Ammon's horn (tissue), 1 donor: Measurements from ENCODE around the gene PDE5A.

ENCODE experiments used
- DNase-seq: peaks from one replicate; pipeline ENCODE4 v3.0.0-alpha.2; 2016; ENCODE audit warnings: low spot score

PDE5A gene

DNA sequence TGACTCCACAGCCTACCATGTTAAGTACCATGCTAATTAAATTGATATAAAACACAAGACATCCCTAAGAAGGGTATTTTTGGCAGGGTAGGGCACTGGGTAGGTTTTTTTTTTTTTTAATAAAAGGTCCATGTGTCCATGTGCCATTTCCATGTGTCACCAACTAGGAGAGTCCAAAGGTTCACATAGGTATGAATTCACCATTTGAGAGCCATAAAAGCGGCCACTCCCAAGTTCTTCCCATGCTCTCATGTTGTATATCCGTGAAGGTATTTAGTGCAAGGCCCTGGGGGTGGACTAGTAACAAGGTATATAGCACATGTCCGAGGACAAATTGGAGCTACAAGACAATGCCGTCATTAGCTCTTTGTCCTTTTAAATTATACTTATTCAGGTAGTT lies 107.3 kb downstream of the PDE5A start:
- no peak for DNase-seq

DNA sequence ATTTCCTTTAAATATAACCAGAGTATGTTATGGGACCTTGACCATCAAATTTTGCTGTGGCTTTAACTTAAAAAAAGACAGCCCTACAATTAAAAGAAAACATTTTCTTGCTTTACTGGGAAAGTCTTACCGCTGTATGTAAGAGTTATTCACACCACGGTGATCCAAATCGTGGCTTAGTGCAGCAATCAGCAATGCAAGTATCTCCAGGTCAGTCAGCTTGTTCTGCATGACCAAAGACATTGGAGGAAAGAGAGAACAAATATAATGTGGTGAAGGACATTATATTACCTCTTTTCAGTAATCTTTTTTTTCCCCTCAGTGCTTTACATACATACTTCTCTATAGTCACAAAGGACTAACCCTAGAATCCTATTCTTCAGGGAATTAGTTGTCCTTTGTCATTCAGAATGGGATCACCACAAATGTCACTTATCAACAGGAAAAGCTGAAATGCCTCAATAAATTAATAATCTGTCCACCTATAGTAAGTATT lies 109.6 kb downstream of the PDE5A start:
- DNase-seq, result no peak

DNA sequence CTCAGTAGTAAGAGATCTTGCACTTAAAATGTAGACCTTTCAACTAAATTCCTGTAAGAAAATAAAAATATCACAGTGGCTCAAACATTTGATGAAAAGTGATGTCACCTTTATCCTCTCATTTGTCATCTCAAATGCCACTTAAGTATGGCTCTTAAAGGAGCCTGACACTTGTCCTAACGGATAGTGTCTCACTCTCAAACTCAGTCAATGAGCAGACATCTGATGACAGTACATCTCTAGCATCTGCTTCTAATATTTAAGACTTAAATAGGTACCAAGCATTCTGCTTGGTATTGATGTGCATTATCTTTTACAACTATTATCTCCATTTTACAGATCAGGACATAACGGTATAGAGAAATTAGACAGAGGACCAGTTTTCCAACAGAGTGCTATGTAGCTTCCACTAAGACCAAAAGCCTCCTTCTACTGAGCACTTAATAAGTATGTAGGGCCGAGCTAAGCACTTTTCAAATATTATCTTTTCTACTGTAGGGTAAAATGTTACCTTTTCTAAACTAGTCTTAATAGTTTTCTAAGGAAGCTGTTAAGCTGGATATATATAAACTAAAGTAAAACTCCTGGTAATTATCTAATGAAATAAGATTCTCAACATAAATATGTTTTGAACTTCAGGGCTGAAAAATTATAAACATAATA lies 110.2 kb downstream of the PDE5A start:
- DNase-seq, result no peak

DNA sequence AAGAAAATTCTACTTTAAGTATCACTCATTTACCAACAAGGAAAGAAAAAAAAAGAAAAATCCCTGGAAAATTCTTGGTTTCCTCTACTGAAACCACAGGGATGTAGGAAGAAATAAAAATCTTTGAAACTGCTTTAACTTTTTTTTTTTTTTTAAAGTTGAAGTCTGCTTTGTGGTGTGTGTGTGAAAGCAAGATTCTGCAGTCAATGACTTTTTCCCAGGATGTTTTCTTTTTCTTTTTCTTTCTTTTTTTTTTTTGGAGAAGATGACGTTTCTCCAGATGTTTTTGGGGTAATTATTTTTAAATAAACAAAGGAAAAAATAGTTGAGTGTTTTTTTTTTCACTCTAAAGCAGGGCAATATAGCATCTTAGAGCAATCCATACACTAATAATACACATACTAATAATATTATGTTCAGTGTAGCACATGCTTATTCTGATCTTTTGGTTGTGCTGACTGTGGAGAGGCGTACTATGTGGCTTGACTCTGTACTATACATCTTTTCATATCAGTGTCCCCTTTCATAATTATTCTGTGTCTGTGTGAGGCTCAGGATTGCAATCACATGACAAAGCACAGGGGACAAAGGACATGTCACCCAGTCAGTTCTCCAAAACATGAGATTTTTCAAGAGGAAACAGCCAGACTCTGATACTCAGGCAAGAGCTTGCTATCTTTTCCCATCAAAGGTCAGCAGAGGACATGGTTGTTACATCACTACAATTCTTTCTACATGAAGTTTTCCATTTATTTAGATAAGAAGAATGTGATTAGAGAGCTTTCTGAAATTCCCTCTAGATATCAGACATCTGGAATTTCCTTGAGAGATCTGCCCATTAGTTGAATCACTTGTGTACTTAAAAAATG lies 111.0 kb downstream of the PDE5A start:
- no peak for DNase-seq

DNA sequence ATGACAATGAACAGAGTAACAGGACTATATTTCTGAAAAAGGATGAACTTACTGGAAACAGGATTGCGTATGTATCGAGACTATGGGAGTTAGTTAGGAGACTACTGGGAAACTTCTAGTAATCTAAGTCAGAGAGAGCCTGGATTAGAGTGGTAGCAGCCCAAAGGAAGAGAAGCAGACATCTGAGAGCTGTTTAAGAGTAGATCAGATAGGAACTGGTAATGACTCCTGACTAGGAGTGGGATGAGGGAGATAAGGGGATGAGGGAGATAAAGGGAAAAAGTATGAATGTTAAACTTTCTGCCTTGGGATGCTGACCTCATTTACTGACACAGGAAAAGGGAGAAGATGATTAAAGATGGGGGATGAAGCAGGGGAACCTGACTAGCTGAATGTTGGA lies 116.2 kb downstream of the PDE5A start:
- DNase-seq, result no peak

DNA sequence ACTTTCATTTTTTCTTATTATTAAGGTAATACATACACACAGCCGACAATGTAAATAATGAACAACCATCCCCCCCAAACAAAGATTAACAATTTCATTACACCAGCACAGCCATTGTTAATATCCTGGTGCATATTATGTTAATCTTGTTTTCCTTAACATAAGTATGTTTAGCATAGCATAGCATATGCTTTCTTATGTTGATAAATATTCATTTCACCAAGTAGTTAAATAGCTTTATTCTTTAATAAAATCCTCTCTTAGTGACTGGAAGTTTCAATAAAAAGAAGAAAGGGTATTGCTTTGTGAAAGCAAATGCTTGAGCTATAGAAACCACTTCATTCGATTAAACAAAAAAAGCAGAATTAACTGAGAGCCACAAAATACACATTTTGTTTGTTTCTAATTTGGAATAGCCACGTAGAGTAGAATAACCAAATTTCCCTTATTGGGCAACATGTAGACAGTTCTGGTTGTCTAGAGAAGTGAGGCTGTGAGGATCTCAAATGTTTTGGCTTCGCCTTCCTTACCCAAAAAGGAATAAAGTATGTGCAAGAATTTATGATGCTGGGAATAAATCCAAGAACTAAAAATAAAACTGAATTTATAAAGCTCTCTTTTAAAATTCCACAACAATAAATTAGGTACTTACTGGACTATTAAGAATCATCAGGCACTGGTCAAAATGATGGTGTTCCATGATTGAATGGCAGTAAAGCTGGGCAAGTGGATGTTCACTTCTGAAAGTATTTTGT lies 118.0 kb downstream of the PDE5A start:
- DNase-seq, result no peak

DNA sequence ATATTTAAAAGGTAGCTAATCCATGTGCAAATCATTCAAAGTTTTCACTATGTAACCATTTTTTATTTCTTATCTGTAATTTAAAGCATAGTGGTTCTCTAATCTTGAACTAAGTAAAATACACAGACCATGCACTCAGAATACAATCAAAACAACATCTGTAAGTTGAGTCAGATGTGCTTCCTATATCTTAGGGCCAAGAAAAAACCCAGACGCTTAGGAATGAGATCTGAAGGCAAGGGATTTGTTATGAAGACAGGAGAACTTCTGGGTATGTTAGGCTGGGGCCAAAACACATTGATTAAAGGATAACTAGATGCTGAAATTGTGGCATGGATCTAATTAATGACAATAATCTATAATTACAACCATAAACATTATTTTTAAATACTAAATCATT lies 120.3 kb downstream of the PDE5A start:
- no peak for DNase-seq

DNA sequence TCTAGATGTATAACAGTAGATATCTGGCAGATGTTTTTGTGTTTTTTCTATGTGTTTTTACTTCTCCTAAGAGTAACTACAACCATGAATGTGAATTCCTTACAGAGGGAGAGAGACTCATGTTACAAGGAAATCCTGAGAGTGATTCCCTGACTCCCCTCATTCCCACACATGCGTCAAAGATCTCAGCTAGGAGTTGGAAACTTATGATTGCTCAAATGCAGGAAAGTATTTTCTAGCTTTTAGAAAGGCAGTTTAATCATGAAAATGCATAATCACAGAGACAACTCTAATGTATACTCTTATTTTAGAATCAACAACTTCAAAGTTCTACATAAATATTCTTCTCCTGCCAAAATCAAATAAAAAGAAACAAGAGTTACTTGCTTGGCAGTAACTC lies 121.8 kb downstream of the PDE5A start:
- no peak for DNase-seq

DNA sequence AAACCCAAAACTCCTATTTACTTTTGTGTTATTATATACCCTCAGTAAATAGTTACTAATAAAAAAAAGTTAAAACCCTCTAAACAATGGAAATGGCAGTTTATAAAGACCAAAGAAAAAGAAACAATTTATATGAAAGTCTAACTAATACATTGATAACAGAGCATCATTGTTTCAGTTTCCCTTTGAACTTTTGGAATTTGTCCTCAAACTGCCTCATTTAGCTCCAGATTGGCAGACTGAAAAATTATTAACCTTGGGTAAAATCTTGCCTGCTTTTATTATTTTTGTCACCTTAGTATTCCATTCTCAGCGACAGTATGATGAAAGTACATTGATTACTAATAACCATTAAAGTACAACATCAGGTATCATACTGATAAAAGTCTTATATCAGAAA lies 124.0 kb downstream of the PDE5A start:
- DNase-seq, result no peak

DNA sequence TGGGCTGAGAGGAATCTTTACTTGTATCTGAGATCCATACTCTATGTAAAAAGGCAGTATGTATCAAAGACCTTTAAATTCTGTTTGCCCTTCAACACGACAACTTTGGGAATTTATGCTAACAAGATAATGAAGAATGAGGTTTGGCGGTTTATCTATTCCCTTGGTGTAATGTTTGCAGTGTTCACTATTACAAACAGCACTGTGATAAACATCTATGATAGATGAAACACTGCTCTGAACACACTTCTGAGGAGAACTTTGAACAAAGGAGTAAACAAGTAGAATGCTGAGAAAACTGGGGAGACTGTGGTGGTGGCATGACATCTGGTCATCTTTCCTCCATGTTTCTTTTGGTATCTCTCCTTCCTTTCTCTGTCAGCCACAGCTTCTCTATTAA lies 126.9 kb downstream of the PDE5A start:
- DNase-seq, result no peak

DNA sequence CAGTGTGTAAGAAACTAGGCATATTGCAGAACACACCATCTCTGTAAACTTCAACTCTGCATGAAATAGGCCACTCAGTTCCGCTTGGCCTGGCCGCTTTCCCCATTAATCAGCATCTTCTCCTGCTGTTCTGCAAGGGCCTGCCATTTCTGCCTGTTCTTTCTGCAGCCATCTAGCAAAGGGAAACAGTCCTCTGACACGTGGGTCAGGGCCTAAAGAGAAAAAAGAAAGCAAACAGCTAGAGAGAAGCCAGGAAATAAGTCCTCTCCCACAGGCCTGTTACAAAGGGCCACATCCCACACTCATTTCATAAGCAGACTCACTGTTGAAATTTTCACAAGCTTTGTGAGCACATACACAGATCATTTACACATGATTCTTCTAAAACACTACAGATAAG lies 130.1 kb downstream of the PDE5A start:
- DNase-seq, result peak; percentile 68

DNA sequence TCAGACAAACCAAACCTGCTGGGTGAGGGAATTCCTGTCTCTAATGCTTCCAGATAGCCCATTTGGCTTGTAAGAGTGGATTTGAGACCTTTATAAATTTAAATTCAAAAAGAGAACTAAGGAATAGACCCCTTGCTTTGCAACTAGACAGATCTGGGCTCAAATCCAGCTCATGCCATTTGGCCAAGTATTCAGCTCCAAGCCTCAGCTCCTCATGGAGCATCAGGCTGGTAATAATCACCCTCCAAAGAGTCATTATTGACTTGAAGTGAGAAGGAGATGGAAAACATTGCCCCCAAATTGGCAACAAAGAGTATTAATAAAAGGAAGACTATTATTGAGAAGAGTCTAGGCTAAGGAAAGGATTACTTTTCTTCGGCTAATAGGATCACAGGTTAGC lies 134.7 kb downstream of the PDE5A start:
- DNase-seq, result peak; percentile 9

DNA sequence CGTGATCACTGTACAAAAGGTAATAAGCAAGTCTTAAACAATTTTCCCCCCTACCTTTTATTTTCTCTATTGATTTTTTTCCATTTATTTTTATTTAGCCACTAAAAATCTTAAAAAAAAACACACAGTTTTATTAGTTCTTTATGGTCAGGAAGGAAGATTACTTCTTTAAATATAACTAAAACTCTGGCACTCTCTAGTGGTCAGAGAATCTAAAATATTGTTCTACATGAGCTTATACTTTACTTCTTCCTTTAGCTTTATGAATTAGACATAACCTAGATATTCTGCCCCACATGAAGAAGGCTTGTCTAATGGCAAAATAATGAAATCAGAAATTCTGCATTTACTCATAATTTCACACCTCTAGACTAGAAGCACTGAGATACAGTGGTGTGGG lies 135.2 kb downstream of the PDE5A start:
- no peak for DNase-seq

DNA sequence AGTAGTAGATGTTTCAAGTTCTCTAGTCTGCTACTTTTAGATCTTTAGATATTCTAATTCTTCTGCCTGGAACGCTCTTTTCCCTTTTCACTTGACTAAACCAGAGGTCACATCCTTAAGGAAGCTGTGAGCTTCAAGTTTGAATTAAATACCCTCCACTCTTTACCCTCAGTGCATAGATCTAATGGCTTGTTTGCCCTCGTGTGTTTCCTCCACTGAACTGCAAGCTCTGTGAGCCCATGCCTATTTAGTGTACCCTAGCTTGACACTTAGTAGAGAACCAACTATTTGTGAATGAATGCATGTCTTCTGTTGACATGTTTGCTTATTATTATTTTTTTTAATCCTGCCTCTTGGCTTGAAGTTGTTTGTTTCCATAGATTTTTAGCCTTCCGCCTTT lies 138.3 kb downstream of the PDE5A start:
- DNase-seq, result no peak

DNA sequence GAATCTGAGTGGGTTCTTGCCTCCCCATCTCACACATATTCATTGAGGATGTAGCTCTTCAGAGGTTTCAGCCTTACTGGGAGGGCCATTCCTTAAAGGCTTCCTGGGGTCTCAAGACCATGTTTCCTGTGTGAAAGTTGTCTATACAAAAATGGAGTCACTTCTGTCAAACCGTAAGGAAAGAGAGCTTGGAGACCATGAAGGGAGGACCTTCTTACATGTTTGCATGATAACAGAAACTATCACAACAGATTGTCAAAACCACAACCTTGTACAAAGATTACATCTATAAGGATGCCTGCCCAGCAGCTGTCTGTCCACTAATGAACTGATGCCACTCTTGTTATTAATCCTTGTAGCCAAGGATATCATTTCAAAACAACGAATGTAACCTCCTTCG lies 139.3 kb downstream of the PDE5A start:
- no peak for DNase-seq

DNA sequence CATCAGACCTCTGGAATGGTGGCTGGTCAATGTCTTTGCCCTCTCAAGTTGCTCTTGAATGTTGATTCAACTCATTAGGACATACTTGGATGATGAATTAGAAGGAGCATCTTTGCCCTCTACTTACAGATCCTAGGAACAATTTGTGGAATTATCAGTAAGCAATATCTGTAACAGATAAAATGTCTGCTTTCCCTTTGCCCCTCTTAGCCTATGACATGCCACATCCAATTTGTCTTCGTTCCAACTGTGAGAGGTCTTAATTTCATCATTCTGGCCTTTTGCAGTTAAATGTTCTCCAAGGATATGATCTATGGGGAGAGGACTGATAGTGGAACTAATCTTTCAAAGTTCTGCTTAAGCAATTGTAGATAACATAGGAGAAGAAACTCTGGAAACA lies 148.3 kb downstream of the PDE5A start:
- DNase-seq, result no peak

DNA sequence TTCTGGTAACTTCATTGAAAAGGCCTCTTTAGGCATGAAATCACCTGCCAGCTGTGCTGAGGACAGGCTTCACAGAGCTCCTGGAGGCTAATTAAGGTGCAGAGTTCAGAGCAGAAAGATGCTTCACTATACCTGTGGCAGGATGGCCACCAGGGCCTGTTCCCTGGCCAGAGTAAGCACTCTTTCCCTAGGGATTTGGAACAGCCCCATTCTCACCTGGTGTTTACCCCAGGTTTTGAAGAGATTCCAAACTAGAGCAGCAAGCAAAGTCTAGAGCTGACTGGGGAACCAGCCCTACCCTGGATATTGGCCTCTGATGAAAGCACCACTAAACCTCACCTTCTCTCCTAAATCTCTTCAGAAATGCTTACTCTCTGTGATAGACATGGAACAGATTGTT lies 148.8 kb downstream of the PDE5A start:
- DNase-seq, result no peak

DNA sequence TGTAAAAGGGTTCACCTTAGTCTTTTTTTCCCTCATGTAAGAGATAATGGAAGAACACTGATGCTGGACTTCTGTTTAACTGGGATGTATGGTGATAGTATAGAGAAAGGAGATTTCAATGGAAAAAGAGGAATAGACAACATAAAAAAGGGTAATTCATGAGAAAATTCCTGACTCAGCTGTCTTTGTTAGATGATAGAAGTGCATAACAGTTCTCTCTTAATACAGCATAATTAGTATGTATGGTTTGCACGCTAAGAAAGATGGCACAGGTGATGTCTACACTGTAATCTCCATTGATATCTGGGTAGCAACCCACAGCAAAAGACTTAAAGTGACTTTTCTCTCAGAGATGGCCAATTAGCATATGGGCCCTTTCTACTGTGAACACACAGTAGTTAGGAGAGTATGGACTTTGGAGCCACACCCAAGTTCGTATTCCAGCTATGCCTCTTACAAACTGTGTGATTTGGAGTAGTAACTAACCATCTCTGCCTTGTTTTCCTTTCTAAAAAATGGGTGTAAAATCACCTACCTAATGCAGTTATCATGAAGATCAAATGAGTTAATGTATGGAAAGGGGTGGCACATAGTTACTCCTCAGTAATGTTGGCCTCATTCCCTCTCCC lies 149.3 kb downstream of the PDE5A start:
- DNase-seq, result no peak

DNA sequence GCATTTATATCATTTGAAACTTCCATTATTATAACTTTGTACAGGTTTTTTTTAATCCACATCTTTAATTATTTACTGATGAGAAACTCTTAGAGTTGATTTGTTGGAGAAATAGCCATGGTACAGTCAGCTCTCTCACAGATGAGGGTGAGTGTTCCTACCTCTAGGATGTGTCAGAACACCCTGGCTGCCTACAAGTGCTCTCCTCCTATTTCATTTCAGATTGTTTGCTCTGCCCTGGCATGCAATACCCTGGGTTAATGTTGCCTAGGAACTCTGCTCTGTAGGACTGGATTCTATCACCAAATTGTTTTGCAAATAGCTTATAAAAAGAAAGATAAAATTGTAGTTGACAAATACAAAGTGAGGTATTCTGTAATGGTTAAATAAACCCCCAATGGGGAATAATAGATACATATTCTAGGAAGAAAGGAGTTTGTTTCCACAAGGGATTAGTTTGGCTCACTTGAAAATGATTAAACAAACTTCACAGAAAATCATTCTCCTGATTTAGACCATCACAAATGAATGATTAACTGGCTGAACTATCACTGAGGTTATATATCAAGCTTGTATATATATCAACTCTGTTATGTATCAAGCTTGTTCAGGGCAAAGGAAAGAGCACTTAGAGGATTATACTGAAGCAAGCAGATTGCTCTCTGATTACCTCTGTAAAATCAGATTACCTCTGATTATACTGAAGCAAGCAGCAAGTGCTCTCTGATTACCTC lies 150.0 kb downstream of the PDE5A start:
- peak; percentile 23 for DNase-seq

DNA sequence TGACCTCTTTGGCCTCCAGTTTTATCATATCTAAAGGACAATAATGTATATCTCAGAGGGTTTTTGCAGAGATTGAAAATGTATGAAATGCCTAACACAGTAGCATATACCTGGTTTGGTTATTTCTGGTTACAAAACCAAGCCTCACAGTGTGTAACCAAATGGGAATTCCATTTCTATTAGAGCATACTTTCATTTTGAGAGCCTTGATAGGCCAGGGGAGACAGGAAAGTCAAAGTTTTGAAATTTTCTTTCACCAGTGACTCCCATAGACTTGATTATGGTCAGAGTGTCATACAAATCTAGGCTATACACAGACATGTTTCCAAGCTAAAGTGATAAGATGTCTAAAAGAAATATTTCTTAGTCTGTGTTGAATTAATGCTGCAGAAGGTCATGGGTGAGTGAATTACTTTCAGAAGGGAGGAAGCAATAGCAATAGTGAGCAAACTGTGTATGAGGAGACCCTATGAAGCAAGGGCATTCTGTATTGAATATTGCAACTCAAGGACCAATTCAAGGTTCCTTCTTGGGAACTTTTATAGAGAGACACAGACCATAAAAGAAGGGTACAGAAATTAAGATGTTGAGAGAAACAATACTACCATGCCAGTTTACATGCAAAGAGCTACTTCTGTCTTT lies 151.1 kb downstream of the PDE5A start:
- DNase-seq, result no peak

DNA sequence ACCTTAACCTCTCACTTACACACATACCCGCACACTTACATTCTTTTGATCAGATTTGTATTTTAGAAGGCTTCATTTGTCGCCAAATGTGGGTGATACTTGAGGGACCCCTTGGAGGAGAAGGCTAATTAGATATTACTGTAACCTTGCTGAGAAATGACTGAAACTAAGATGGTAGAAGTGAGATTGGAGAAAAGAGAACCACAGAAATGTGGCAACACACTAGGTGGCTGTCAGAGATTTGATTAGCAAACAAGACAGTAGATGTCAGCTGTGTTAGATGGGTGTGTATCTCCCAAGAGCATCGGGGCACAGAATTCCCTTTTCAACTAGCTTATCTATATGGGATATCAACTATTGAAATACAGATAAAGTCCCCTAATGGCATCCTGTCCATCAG lies 157.3 kb downstream of the PDE5A start:
- DNase-seq, result no peak
